WERI-Rb-1 (cell line): ENCODE measurements around the gene DAB2IP.

Experiments used
- DNase-seq: peaks from one replicate; pipeline ENCODE4 v3.0.0-alpha.2; 2020
- H3K27ac ChIP-seq: fragments of 250-450 bp; sonication (Bioruptor Pico); 2 replicates; pipeline ENCODE4 v1.5.1; 2020; ENCODE audit warnings: mild to moderate bottlenecking, moderate library complexity
- H3K27me3 ChIP-seq: fragments of 250-450 bp; sonication (Bioruptor Pico); 2 replicates; pipeline ENCODE4 v1.5.1; 2021; ENCODE audit warnings: mild to moderate bottlenecking, low read depth, moderate library complexity; ENCODE audit not compliant: insufficient read depth, severe bottlenecking
- H3K36me3 ChIP-seq: fragments of 250-450 bp; sonication (Bioruptor Pico); 2 replicates; pipeline ENCODE4 v1.5.1; 2020; ENCODE audit warnings: mild to moderate bottlenecking, moderate library complexity
- H3K4me3 ChIP-seq: 2 replicates; pipeline ENCODE4 v1.5.1; 2011; ENCODE audit warnings: low read depth, mild to moderate bottlenecking, control low read depth, low read length
- H3K9me3 ChIP-seq: fragments of 250-450 bp; sonication (Bioruptor Pico); 2 replicates; pipeline ENCODE4 v1.5.1; 2021; ENCODE audit warnings: mild to moderate bottlenecking, moderate library complexity; ENCODE audit not compliant: severe bottlenecking
- CTCF ChIP-seq: IDR thresholded peaks from 2 replicates; pipeline ENCODE4 v1.5.1; 2011; ENCODE audit warnings: low read depth, mild to moderate bottlenecking, control low read depth, inconsistent platforms, low read length

Gene DAB2IP

GRCh38 chr9:121671612-121672155 lies 20.2 kb downstream of the DAB2IP start:
- H3K36me3 ChIP-seq, result peaks cover 6% of the 10 kb centered on the region
- no peak for DNase-seq
- no peaks in the 10 kb centered on the region for H3K27me3 ChIP-seq
- H3K27ac ChIP-seq, result no peak overlapping the region
- no peak overlapping the region for H3K4me3 ChIP-seq
- TF ChIP-seq CTCF, result no peak
- no peaks in the 10 kb centered on the region for H3K9me3 ChIP-seq

GRCh38 chr9:121672213-121672612 lies 20.8 kb downstream of the DAB2IP start:
- Histone ChIP-seq H3K4me3 (no peak overlapping the region), H3K27ac (no peak overlapping the region), H3K27me3 (no peaks in the 10 kb centered on the region), H3K9me3 (no peaks in the 10 kb centered on the region), H3K36me3 (peaks cover 6% of the 10 kb centered on the region)
- DNase-seq, result no peak
- TF ChIP-seq CTCF, result no peak

GRCh38 chr9:121672986-121673385 lies 21.6 kb downstream of the DAB2IP start:
- H3K27ac ChIP-seq, result no peak overlapping the region
- peaks cover 5% of the 10 kb centered on the region for H3K36me3 ChIP-seq
- no peaks in the 10 kb centered on the region for H3K9me3 ChIP-seq
- no peak for DNase-seq
- H3K4me3 ChIP-seq, result no peak overlapping the region
- TF ChIP-seq CTCF, result no peak
- H3K27me3 ChIP-seq, result no peaks in the 10 kb centered on the region

GRCh38 chr9:121673576-121673975 lies 22.1 kb downstream of the DAB2IP start:
- H3K27ac ChIP-seq, result no peak overlapping the region
- H3K27me3 ChIP-seq, result no peaks in the 10 kb centered on the region
- peaks cover 11% of the 10 kb centered on the region for H3K36me3 ChIP-seq
- DNase-seq, result no peak
- no peaks in the 10 kb centered on the region for H3K9me3 ChIP-seq
- TF ChIP-seq CTCF, result no peak
- no peak overlapping the region for H3K4me3 ChIP-seq

GRCh38 chr9:121674017-121674416 lies 22.6 kb downstream of the DAB2IP start:
- H3K4me3 ChIP-seq, result no peak overlapping the region
- DNase-seq, result no peak
- H3K27me3 ChIP-seq, result no peaks in the 10 kb centered on the region
- TF ChIP-seq CTCF, result no peak
- H3K36me3 ChIP-seq, result peaks cover 16% of the 10 kb centered on the region
- H3K9me3 ChIP-seq, result no peaks in the 10 kb centered on the region
- H3K27ac ChIP-seq, result no peak overlapping the region

- no peak for DNase-seq
- no peak for TF ChIP-seq CTCF
- Histone ChIP-seq H3K27me3 (no peaks in the 10 kb centered on the region), H3K36me3 (peaks cover 25% of the 10 kb centered on the region), H3K4me3 (no peak overlapping the region), H3K27ac (no peak overlapping the region), H3K9me3 (no peaks in the 10 kb centered on the region)
These were observed 23.5 kb downstream of the DAB2IP start for GRCh38 chr9:121674952-121675351.
